Frontal cortex (tissue), 4 donors: Measurements from ENCODE around the gene DENND4B. TPM values are rescaled to one million over a fixed set of nuclear protein-coding genes. Genes with fewer than 3 reads are reported as not detected.

Source experiments
- DNase-seq, 2 donors: peaks; one replicate each; pipeline ENCODE4 v3.0.0; 2012; ENCODE audit warnings: low spot score in 2 of 2
- FAIRE-seq: peaks from 2 replicates; lab custom pipeline; 2012; peaks lifted over from hg19 to GRCh38; lab: Jason Lieb, UNC
- total RNA-seq: library from RNA; depleted of rRNA; stranded (reverse); fragments of >200 nt; gene quantifications from one replicate; pipeline ENCODE4 v1.2.3, GENCODE V29; 2014
- donor health status: control.
- donor health status: control.
- donor health status: control.

The DENND4B gene
- total RNA-seq, 1 donor from 2014 or later, result 16.3 TPM

GRCh38 chr1:153953859-153954365 is 7.4 kb upstream of the DENND4B start:
- no peak for FAIRE-seq

GRCh38 chr1:153951801-153952200 is 5.3 kb upstream of the DENND4B start:
- DNase-seq (no peak), FAIRE-seq (no peak)

More at GRCh38 chr1:153953859-153954365, 7.4 kb upstream of the DENND4B start:
- DNase-seq, result no peak

DNA sequence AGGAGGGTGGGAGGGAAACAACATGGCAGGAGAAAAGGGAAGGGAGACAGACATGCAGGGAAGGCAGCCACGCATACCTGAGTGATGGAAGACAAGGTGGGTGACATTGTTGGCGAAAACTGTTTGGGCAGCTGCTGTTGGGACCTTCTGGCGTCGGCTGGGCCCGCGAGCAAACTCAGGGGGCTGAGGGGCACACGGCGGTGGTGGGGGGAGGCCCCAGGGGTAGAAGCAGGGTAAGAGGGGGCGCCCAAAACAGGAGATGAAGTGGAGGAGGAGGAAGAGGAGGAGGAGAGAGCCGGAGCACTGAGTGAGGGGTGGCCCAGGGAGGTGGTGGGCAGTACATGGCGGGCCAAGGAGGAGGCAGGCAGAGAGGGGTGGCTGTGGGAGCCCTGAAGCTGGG is 4.7 kb upstream of the DENND4B start:
- no peak for FAIRE-seq

GRCh38 chr1:153945795-153946621 is 510 bp downstream of the DENND4B start:
- FAIRE-seq (no peak), DNase-seq (peak; percentile 87 to 88)

More for the DNA sequence above, 4.7 kb upstream of the DENND4B start:
- DNase-seq, result no peak

DNA sequence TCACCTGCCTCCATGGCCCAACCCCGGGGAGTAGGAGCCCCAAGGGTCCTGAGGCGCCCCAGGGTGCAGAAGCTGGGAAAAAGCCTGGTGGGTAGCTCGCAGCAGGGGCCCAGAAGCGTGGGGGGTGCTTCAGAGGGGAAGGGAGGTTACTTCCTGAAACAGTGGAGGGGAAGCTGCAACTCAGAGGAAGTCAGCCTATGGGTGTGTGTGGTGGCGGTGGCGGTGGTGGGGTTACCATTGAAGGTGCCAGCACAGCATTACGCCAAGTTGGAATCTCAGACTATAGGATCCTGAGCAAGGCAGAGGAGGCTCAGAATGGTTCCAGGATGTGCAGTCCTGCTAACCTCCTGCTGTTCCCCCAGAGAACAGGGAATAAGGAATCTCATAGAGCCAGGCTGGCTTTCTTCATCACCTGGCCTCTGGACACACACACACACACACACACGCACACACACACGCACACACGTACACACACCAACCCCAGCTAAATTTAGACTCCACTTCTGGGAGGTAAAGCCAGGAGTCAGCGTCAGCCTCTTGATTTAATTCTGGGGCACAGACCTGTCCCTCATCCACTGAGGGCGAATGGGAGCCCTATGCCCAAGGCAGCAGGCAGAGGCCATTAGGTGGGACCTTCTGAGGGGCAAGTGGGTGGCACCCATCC is 1.3 kb downstream of the DENND4B start:
- DNase-seq (peak in 1 of 2 donors; percentile 61), FAIRE-seq (no peak)

DNA sequence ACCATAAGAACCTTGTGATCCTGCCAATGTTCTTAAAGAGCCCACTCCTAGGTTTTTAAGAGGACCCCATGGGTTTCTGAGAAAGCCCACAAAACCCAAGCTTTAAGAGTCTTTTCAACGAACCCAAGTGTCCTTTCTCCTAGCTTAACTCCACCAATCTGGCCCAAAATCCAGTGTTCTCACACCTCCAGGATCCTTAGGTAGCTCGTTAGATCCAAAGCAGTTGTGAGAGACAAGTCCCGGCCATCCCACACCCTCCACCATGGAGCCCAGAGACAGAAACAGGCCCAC is 1.7 kb downstream of the DENND4B start:
- FAIRE-seq, result no peak
- DNase-seq, result no peak

DNA sequence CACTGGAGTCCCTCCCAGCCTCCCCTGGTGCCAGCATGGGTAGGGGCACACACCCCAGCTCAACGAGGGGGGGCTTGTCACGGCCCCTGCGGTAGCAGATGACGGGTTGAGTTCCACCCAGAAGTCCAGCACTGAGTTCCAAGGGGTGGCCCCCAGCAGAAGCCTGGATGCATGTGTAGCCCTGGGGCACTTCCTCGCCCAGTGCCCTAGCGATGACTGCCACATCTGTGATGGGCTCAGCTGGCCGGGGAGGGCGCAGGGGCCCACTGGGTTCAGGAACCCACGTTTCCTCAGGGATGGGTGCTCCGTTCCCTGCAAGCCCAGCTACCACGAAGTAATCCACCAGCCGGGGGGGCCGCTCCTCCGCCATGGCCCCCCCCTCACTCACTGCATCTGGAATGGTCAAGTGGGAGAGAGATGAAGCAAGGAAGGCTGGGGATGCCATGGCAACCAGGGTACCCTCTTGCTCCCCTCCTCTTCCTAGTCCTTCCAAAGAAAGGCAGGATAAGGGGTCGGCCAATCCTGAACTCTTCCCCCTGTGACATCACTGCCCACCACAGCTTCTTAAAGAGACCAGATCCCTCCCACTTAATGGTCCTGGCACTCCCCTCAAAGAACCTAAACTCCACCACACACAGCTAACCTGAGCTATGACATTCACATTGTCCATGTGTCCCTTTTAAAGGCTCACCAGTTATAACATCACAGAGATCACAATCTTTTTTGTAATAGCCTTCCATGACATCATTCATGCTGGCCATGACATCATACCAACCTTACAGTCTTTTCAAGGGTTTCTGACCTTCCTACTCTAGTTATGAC is 2.3 kb downstream of the DENND4B start:
- FAIRE-seq (no peak), DNase-seq (no peak)

- FAIRE-seq (no peak), DNase-seq (no peak)
Measured at GRCh38 chr1:153942766-153943549, 3.6 kb downstream of the DENND4B start.

DNA sequence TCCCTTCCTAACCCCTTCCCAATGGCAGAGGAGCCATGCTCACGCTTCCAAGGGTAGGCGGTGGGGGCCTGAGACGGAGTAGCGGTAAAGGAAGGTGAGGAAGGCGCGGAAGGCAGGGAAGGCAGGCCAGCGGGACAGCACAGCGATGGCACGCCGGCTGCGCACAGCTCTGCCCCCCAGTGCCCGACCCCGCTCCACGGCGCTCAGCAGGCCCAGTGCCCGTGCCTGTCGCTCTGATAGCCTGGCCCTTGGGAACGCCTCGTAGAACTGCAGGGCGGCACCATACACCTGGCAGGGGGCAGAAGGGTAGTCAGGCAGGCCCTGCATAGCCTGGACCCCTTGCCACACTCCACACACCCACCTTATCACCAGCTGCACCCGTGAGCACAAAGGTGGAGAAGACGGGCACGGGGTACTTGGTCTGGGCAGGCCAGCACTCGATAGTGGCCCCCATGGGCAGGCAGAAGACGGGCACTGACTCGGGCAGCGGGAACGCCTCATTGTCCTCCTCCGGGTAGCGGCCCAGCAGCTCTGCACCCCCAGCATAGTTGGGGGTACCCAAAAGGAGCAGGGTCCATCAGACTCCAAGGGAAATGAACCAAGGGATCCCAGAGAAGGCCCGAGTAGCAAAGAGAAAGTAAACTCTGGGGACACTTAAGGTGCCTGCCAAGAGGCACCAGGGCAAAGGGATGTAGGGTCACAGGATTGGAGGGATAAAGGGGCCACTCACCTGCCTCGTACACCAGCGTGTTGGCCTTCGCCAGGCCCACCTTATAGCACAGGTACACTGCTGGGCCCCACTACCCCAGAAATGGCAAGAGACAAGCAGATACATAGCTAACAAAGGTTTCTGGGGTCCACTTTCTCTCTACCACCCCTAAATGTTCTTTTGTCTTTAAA is 4.4 kb downstream of the DENND4B start:
- no peak for FAIRE-seq
- DNase-seq, result no peak

DNA sequence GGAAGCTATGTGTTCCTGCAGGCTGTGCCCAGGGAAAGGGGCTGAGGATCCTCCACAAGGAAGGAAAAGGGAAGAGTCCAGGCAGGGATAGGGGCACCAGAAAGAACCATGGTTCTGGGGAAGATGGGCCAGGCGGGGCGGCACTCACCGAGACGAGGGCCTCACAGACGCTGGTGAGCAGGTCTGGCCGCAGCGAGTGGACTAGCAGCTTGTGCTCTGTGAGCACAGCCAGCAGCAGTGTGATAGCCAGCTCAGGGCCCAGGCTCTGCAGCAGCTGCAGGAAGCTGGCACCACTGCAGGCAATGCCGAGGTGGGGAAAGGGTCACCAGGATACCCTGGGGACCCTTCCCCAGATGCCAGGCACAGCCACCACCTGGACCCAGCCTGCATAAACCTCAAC is 5.8 kb downstream of the DENND4B start:
- DNase-seq (no peak), FAIRE-seq (no peak)

DNA sequence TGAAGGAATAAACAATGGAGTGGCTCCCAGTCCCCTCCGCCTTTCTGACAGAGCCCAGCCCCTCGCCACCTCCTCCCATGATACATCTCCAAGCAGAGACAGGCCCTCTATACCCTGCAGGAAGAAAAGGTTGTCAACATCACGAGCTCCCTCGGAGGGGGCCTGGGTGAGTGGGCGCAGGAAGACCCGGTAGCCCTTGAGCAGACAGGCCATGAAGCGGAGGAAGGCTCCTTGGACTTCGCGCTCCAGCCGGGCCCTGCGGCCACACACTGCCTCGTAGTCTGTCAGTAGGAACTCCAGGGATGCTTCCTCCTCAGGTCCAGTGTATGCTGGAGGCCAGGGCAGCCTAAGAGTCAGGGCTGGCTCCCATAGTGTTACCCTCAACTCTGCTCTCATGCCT is 7.0 kb downstream of the DENND4B start:
- no peak for DNase-seq
- no peak for FAIRE-seq

DNA sequence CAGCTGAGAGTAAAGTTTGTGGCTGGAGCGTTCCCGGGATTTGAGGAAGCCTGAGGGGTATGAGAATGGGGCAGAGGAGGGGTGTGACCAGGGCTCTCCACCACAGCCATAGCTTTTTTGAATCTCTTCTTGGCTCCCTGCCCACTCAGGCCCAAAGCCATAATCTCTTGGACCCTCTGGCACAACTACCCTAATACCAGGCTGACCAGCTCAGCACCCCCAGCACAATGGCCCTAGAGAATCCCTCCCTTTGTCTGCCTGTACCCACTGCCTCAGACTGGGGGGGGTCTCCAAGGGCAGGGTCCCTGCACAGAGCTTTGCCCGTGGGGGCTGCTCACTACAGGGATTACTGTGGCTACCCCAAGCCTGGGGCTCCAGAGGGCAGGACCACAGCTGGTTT is 7.5 kb downstream of the DENND4B start:
- FAIRE-seq, result no peak

GRCh38 chr1:153937331-153937730 is 9.2 kb downstream of the DENND4B start:
- FAIRE-seq, result no peak
- DNase-seq, result no peak

More for the DNA sequence above, 7.5 kb downstream of the DENND4B start:
- no peak for DNase-seq

DNA sequence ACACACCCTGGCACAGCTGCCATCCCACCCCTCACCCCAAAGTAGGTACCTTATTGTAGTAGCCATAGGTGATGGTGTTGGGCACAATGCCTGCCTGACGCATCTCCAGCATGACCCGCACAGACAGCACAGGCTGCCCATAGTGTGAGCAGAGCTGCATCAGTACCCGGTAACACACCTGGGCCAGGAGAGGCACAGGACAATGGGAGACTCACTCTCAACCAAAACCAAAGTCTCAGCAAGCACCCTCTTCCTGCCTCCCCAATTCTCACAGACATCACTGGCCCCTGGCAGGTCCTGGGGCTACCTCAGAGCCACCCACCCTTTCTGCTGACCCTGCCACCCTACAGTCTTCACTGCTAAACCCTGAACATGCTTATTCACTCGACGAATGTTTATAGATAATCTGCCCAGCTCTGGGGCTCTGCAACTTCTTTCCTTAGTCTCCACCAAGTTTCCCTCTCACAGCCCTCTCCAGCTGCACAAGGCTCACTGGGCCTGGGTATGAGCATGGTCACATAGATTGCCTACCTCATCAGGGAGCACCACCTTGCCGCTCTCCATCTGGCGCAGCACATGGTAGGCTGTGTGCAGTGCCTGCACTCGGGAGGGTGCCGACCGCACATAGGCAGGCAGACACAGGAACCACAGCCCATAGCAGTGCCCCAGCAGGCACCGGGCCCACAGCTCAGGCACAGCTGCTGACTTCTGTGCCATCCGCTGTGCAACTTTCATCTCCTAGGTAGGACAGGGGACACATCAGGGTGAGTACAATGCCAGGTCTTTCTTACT is 10.3 kb downstream of the DENND4B start:
- no peak for DNase-seq
- no peak for FAIRE-seq

DNA sequence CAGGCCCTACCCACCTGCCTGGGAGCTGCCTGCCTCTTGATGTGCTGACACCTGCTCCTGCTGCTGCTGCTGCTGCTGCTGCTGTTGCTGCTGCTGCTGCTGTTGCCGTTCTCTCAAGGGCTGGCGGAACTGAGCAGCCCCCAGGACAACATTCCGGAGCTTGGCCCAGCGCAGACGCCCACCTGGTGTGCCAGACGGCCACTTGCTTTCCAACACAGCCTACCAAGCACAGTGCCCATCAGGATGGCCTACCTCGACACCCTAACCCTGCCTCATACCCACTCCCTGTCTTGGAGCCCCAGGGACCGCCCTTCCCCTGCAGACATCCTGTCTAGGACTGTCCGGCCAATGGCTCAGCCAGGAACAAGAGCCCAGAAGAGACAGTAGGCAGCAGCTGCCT is 11.8 kb downstream of the DENND4B start:
- no peak for FAIRE-seq

GRCh38 chr1:153933955-153934354 is 12.6 kb downstream of the DENND4B start:
- FAIRE-seq (no peak), DNase-seq (no peak)

More for the DNA sequence above, 11.8 kb downstream of the DENND4B start:
- no peak for DNase-seq

GRCh38 chr1:153933430-153933829 is 13.1 kb downstream of the DENND4B start:
- FAIRE-seq (no peak), DNase-seq (no peak)
